Vagina (tissue), 2 donors: ENCODE results near the gene UBP1. TPM values are rescaled to one million over a fixed set of nuclear protein-coding genes. Genes with fewer than 3 reads are reported as not detected.

ENCODE experiments used
- DNase-seq, 2 donors: peaks; one replicate each; pipeline ENCODE4 v3.0.0-alpha.2; 2017; ENCODE audit errors: extremely low spot score in 2 of 2
- H3K27ac ChIP-seq: fragments of 200-600 bp; sonication (generic); one replicate; pipeline ENCODE4 v1.5.1; 2019
- H3K27me3 ChIP-seq: fragments of 200-600 bp; sonication (generic); one replicate; pipeline ENCODE4 v1.5.1; 2019
- H3K36me3 ChIP-seq, 2 donors: fragments of 200-600 bp; sonication (generic); one replicate each; pipeline ENCODE4 v1.5.1; 2017 to 2019
- H3K4me1 ChIP-seq: fragments of 200-600 bp; sonication (generic); one replicate; pipeline ENCODE4 v1.5.1; 2019
- H3K4me3 ChIP-seq, 2 donors: fragments of 200-600 bp; sonication (generic); 1 replicate in 1 of 2; 2 replicates in 1 of 2; pipeline ENCODE4 v1.5.1; 2016 to 2019
- H3K9me3 ChIP-seq: fragments of 200-600 bp; sonication (generic); one replicate; pipeline ENCODE4 v1.5.1; 2019
- POLR2A ChIP-seq, 2 donors: fragments of 450-650 bp; IDR thresholded peaks; one replicate each; pipeline ENCODE4 v1.6.1; 2017; ENCODE audit warnings: antibody characterized with exemption in 2 of 2, mild to moderate bottlenecking in 2 of 2, moderate library complexity in 2 of 2
- POLR2AphosphoS5 ChIP-seq, 2 donors: sonication (generic); formaldehyde crosslinking; IDR thresholded peaks; one replicate each; pipeline ENCODE4 v1.9.0; 2017; ENCODE audit warnings: antibody characterized with exemption in 2 of 2, mild to moderate bottlenecking in 2 of 2, low read depth in 1 of 2; ENCODE audit not compliant: insufficient read depth in 1 of 2
- intact Hi-C: fragments of 100-400 bp; cut with DNase I; formaldehyde crosslinking; loops from one replicate; pipeline ENCODE4 v1.15.1; 2023
- total RNA-seq: library from RNA; depleted of rRNA; stranded (reverse); fragments of >200 nt; gene quantifications from one replicate; pipeline ENCODE4 v1.2.3, GENCODE V29; 2016
- TF ChIP-seq, protein P1 (sequence below), 3 experiments: fragments of 450-650 bp in 2 of 3; fragments of 200-600 bp in 1 of 3; sonication (generic) in 1 of 3; IDR thresholded peaks; one replicate each; pipeline ENCODE4 v1.5.1; 2017 to 2019; ENCODE audit warnings: antibody characterized with exemption in 3 of 3, mild to moderate bottlenecking in 2 of 3, moderate library complexity in 2 of 3

UBP1 gene, protein sequence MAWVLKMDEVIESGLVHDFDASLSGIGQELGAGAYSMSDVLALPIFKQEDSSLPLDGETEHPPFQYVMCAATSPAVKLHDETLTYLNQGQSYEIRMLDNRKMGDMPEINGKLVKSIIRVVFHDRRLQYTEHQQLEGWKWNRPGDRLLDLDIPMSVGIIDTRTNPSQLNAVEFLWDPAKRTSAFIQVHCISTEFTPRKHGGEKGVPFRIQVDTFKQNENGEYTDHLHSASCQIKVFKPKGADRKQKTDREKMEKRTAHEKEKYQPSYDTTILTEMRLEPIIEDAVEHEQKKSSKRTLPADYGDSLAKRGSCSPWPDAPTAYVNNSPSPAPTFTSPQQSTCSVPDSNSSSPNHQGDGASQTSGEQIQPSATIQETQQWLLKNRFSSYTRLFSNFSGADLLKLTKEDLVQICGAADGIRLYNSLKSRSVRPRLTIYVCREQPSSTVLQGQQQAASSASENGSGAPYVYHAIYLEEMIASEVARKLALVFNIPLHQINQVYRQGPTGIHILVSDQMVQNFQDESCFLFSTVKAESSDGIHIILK
- 52.1 TPM for total RNA-seq

DNA sequence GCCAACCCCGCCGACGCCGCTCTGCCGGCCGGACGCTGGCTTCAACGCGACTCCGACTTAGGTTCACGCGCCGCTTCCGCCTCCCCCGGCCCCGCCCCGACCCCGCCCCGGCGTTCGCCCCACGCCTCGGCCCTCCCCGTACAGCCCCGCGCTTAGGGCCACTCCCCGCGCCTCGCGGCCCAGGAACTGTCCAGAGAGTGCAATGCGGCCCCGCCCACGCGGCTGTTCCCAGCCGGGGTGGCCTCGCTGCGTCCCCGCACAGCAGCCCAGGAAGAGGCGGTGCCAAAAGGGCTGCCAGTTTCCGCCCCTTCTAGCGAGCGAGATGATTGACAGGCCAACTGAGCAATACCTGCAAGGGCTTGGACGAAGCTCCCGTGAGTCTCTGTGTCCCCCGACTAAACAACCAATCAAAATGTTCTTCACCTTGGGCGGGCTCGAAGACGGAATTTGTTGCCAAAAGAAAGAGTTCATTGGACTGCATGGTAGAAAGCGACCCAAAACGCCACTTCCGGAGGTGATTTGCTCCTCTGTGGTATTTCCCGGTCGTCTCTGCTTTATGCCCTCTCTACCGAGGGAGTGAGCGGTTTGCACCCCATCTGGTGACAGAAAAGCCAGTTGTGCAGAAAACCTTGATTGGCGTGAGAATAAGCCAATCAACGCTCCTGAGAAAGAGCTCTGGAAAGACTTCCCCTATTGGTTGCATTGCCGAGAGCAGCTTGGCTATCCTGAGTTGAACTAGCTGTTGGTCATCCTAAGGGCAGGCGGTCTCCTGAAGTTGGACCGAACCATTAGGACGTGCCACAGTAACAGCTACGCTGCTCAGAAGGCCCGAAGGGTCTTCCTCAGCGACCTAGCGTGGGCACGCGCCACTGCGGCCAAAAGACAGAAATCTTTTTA is at the start of gene UBP1:
Gene UBP1, minus strand, starts transcription at position 78 of the 897 bp plus-strand sequence. CDS start 557 bp downstream, outside the sequence.
- H3K27ac ChIP-seq: peak within 1 kb of the TSS; percentile 94
- TF ChIP-seq, protein P1, sequence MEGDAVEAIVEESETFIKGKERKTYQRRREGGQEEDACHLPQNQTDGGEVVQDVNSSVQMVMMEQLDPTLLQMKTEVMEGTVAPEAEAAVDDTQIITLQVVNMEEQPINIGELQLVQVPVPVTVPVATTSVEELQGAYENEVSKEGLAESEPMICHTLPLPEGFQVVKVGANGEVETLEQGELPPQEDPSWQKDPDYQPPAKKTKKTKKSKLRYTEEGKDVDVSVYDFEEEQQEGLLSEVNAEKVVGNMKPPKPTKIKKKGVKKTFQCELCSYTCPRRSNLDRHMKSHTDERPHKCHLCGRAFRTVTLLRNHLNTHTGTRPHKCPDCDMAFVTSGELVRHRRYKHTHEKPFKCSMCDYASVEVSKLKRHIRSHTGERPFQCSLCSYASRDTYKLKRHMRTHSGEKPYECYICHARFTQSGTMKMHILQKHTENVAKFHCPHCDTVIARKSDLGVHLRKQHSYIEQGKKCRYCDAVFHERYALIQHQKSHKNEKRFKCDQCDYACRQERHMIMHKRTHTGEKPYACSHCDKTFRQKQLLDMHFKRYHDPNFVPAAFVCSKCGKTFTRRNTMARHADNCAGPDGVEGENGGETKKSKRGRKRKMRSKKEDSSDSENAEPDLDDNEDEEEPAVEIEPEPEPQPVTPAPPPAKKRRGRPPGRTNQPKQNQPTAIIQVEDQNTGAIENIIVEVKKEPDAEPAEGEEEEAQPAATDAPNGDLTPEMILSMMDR (IDR thresholded peaks at IDR 0.05): no peak
- TF ChIP-seq POLR2AphosphoS5 (IDR thresholded peaks at IDR 0.05; ENCODE audit: insufficient read depth in 1 of 2, low read depth in 1 of 2): peak; percentile 84 to 88
- TF ChIP-seq POLR2A (IDR thresholded peaks at IDR 0.05): peak in 1 of 2 donors; percentile 61
- H3K4me1 ChIP-seq: peaks cover 44% of the 10 kb centered on the region
- intact Hi-C loops: loop anchor here (1.0 kb wide), 1 partner anchor 326 kb away; the partner anchor contains the start of gene CRTAP
- H3K4me3 ChIP-seq: peak within 1 kb of the TSS; percentile 79 to 91
- no peaks in the 10 kb centered on the region for H3K9me3 ChIP-seq
- no peaks in the 10 kb centered on the region for H3K36me3 ChIP-seq
- peak; percentile 98 to 100 for DNase-seq
- no peaks in the 10 kb centered on the region for H3K27me3 ChIP-seq

DNA sequence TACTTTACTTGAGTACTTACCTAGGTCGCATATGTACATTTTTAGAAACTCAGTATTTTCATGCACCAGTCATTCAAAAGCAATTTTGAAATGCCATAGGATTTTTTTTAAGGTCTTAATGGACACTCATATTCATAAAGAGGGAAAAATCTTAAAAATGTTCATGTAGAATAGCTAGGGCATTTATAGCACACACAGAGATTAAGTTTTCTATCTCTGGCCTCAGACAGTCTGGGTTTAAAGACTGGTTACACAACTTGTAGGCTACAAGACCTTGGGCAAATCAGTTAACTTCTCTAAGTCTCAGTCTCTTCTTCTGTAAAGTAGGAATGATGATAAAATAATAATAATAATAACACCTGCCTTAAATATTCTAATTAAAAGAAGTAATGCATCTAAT is 48.5 kb upstream of the UBP1 start:
- no peak overlapping the region for H3K4me3 ChIP-seq
- TF ChIP-seq POLR2A (IDR thresholded peaks at IDR 0.05) (no peak), POLR2AphosphoS5 (IDR thresholded peaks at IDR 0.05; ENCODE audit: insufficient read depth in 1 of 2, low read depth in 1 of 2) (no peak)
- TF ChIP-seq, protein P1 (IDR thresholded peaks at IDR 0.05): no peak
- no peaks in the 10 kb centered on the region for H3K36me3 ChIP-seq
- intact Hi-C loops: no loop called here
- no peaks in the 10 kb centered on the region for H3K4me1 ChIP-seq
- no peak for DNase-seq
- H3K27me3 ChIP-seq: no peaks in the 10 kb centered on the region
- H3K27ac ChIP-seq: no peak overlapping the region
- no peaks in the 10 kb centered on the region for H3K9me3 ChIP-seq

DNA sequence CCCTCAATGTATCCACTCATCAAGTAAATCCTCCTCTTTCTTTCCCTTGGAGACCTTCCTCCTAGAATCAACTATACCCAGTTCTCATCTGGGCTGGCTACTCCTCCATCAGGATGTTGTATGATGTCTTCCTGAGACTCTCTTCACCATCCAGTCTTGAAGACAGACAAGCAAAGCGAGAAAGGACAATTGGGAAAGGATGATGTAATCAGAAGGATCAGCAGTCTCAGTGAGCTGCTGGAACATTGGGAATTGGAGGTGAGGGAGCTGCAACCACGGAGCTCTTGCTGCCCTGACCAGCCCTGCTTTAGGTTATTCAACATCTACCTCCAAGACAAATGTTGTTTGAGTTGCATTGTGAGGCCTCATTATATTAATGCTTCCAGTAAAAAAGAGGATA is 48.0 kb upstream of the UBP1 start:
- intact Hi-C loops: no loop called here

DNA sequence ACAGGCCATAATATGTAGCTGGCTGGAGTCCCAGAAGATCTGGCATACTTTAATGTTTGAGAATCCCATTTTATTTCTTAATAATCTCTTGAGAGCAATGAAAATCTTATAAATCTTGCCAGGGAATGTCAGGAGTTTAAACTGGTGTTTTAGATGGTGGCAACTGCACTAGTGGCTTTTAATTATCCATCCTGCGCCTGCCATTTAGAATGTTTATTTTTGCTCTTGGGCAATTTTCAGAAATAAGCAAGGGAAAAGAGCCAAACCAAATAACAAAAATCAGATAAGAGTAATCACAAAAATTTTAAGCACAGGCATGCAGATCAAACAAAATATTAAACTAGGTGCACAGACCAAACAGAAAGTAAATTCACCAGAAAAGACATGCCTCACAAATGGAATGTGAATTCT is 41.9 kb upstream of the UBP1 start:
- H3K27me3 ChIP-seq: no peaks in the 10 kb centered on the region
- no peaks in the 10 kb centered on the region for H3K9me3 ChIP-seq
- peaks cover 11% of the 10 kb centered on the region for H3K4me1 ChIP-seq
- DNase-seq: no peak
- intact Hi-C loops: no loop called here
- no peaks in the 10 kb centered on the region for H3K36me3 ChIP-seq
- TF ChIP-seq POLR2AphosphoS5 (IDR thresholded peaks at IDR 0.05; ENCODE audit: insufficient read depth in 1 of 2, low read depth in 1 of 2): no peak
- no peak for TF ChIP-seq POLR2A (IDR thresholded peaks at IDR 0.05)
- TF ChIP-seq, protein P1 (IDR thresholded peaks at IDR 0.05): no peak
- no peak overlapping the region for H3K27ac ChIP-seq
- no peak overlapping the region for H3K4me3 ChIP-seq

More for the DNA sequence above, 48.0 kb upstream of the UBP1 start:
- Histone ChIP-seq H3K27me3 (no peaks in the 10 kb centered on the region), H3K9me3 (no peaks in the 10 kb centered on the region), H3K36me3 (no peaks in the 10 kb centered on the region), H3K27ac (no peak overlapping the region), H3K4me1 (peaks cover under 1% of the 10 kb centered on the region), H3K4me3 (no peak overlapping the region)
- DNase-seq: no peak
- TF ChIP-seq POLR2AphosphoS5 (IDR thresholded peaks at IDR 0.05; ENCODE audit: insufficient read depth in 1 of 2, low read depth in 1 of 2) (no peak), POLR2A (IDR thresholded peaks at IDR 0.05) (no peak)
- TF ChIP-seq, protein P1 (IDR thresholded peaks at IDR 0.05): no peak
